HG03469 (cell line): Measurements from ENCODE around the gene LOXL3.

Experiments
- ATAC-seq: cut with Tn5 transposase; IDR thresholded peaks from one replicate; pipeline ENCODE4 v1.9.1; 2021; ENCODE audit warnings: mild to moderate bottlenecking, moderate library complexity, moderate number of reproducible peaks; ENCODE audit not compliant: unreplicated experiment

Gene LOXL3

DNA sequence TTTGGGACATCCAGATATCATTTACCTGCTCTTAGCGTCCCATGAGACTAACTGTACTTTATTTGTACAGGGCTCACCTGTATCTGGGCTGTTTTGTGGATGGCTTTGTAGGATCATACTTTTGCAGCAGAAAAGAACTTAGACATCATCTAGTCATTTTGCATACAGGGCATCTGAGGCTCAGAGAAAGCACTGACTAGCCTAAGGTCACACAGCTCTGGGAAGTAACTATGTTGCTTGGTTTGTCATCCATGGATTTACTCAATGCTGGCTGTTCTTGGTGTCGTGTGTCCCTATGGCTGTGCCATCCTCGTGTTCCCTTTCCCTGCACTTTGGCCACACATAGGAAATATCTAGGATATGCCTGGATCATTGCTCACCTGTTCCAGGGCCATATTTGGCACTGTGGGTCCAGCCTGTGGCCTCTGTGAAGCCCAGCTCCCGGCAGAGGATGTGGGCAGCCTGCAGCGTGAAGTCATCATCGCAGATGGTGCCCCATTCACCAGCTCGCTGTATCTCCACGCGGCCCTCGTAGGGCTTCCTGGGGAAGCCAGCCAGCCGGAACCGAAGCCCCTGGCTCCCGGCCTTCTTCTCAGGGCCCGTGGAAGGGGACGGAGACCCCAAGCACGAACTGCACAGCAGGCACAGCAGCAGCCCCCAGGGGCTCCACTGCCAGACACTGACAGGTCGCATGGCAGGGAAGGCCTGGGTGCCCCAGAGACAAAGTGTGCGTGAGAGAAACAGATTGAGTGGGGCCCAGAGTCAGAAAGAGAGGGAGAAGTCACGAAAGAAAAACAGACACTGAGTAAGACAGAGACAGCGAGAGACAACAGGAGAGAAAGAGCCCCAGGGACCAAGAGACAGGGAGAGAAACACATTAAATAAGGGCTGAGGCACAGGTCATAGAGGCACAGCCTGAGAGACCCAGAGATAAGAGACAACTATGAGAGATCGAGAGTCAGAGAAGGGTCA is 1.5 kb downstream of the LOXL3 start:
- ATAC-seq = no peak

GRCh38 chr2:74551530-74551929 is 2.2 kb downstream of the LOXL3 start:
- no peak for ATAC-seq

DNA sequence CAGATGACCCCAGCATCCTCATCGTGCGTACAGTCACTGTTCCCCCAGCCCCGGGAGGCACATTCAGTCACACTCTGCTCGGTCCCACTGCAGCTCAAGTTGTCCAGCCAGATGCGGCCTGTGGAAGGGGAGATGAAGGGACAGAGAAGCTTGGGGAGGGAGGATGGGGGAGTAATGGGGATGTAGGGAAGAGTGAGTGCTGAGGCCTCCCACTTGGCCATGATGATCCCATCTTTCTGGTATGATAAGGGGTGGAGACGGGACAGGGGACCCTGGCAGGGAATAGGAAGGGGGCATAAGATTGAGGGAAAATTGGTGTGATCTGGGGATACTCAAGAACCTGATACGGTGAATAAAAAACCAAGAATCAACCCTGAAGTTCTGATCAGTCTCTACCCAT is 3.5 kb downstream of the LOXL3 start:
- no peak for ATAC-seq

GRCh38 chr2:74548900-74549826 is 4.6 kb downstream of the LOXL3 start:
- no peak for ATAC-seq

GRCh38 chr2:74548285-74548899 is 5.3 kb downstream of the LOXL3 start:
- no peak for ATAC-seq

DNA sequence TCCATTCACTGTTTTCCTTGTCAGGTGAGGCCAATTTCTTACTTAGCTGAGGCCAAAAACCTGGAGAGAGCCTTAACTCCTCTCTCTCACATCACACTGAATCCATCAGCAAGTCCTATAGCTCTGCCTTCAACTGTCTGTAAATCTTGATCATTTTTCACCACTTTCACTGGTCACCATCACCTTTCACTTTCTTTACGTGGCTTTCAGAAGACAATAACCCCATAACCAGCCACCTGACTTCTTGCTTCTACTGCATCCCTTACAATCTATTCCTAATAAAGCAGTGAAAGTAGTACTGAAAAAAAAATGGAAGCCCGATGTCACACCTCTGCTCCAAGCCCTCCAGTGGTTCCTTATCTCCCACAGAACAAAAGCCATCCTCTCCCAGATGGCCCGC is 7.7 kb downstream of the LOXL3 start:
- ATAC-seq = no peak

- ATAC-seq = no peak
Observed at GRCh38 chr2:74544634-74545033, 9.1 kb downstream of the LOXL3 start.

DNA sequence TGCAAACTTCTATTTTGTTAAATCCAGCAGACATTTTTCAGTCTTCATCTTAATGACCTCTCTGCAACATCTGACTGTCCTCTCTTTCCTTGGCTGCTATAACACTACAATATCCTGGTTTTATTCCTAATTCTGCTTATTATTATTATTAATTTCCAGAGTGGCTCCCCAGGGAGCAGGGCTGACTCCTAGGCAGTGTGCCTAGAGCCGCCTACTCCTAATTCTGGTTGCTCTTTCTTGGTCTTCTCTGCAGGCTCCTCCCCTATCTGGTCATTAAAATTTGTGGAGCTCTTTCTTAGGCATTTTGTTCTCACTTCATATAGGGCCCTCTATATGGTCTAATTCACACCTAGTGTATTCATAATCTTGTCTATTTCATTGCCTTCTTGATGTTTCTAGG is 10.8 kb downstream of the LOXL3 start:
- ATAC-seq = no peak

DNA sequence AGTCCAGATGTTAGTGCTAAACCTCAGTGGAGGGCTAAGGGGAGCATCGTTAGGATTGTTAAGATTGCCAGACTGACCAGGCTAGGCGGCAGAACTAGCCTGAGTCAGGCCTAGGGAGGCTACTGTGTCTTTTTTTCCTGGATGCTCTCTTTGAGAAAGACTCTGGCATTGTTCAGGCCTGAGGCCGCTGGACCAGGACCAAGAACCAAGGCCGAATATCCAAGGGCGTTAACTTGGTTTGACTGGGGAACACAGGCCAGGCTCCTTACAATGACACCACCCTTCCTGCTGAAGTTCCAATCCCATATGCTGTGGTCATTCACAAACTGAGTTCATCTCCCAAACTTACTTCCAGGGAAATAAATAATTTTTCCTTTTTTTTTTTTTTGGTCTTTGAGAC is 13.5 kb downstream of the LOXL3 start:
- no peak for ATAC-seq

- ATAC-seq = no peak
Observed at GRCh38 chr2:74538881-74539339, 14.8 kb downstream of the LOXL3 start.

- no peak for ATAC-seq
Observed at GRCh38 chr2:74537140-74537539, 16.6 kb downstream of the LOXL3 start.

DNA sequence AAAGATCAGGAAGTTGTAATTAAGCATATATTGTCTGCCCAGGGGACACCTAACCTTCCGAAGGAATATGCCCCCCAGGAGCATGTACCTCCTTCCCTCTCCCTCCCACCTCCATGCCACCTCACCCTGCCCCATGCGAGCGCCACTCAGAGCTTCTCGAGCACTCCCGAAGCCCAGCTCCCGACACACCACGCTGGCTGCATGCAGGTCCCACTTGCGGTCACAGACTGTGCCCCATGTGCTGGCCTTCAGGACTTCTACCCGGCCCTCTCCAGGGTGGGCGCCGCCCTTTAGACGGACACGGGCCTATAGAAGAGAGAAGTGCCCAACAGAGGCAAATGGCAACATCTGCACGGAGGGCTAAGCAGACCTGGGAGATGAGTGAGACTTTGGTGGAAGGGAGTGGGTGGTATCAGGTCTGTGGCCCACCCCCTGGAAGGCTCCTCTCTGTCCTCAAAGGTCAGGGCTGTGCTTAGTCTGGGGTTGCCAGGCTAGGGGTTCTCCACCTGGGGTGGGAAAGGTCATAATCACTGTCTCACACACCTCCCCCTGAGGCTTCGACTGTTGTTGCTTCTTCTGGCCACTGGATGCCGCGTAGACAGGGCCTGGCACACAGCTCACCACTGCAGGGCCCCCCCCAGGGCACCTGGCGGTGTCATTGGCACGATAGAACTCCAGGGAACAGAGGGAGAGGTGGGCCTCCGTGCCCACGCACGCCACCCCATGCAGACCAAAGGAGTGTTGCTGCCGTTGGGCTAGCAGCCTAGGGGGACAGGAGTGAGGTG is 17.4 kb downstream of the LOXL3 start:
- no peak for ATAC-seq

DNA sequence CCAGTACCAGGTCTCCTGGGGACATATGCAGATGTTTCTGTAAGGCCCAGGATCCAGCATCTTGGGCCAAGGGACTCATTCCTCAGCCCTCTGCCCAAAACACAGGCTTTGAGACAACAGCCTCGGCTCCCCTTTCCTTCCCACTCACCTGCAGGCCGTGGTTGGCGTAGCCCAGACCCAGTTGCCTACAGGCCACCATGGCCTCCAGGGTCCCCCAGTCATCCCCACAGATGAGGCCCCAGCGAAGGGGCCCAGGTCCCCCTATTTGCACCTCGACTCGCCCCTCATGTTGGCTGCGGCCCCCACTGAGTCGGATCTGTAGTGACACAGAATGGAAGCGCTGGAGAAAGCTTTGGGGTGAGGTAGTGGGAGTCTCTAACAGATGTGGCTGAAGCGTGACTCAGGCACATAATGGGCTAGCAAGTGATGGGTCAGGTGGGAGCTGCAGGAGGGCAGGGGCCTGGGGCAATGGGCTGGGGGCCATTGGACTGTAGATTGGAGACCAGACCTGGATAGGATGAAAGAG is 18.2 kb downstream of the LOXL3 start:
- no peak for ATAC-seq

- ATAC-seq = no peak
Observed at GRCh38 chr2:74534411-74534810, 19.3 kb downstream of the LOXL3 start.

- no peak for ATAC-seq
Observed at GRCh38 chr2:74533464-74533863, 20.3 kb downstream of the LOXL3 start.

DNA sequence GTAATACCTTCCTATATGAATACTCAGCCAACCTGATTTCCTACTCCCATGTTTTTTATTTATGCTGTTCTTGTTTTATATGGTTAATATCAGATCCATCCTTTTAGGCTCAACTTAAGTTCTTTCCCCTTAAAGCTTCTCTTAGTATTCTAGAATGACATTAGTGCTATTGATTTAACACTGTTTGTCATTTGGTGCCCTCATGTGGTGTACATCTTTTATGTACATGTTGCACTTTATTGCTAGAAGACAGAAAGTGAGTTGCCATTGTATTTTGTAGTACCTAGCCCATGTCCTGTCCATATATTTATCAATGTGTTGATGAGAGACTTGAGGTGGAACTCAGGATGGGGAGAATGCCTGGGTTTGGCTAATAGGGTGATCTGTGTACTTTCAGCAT is 21.5 kb downstream of the LOXL3 start:
- ATAC-seq = no peak

DNA sequence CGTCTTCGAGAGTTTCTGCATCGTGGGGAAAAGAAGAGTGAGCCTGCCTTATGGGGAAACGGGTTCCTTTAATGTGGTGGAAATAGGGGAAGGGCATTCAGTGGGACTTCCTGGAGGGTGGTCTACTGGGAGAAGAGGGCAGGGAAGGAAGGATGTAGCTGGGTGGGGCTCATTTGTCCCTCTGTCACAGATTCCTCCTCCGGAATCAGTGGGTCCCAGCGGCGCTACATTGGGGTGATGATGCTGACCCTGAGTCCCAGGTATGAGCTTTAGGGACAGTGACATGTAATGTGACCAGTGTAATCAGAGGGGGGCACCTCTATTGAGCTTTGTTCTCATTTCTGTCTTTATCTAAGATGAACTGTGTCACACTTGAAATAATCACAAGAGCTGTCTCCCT is 22.1 kb downstream of the LOXL3 start:
- no peak for ATAC-seq

GRCh38 chr2:74530239-74531187 is 23.2 kb downstream of the LOXL3 start:
- ATAC-seq = peak; percentile 17
